Hypothalamus (tissue), 51 donors: ENCODE measurements around the gene ADCY3.
"Not testable (repeated sequence)": the region's sequence is repeated elsewhere in the genome, so short reads cannot be mapped to it uniquely, and the experiment has no call there.

Source experiments
- DNase-seq, 51 donors: peaks; one replicate each; lab custom pipeline; 2025; lab: John Stamatoyannopoulos, UW

Gene ADCY3

GRCh38 chr2:24853996-24854395 is 66.0 kb downstream of the ADCY3 start:
- no peak for DNase-seq

- DNase-seq: no peak
Observed at GRCh38 chr2:24853046-24853445, 67.0 kb downstream of the ADCY3 start.

GRCh38 chr2:24852431-24853020 is 67.5 kb downstream of the ADCY3 start:
- DNase-seq: no peak

- DNase-seq: no peak
Observed at GRCh38 chr2:24852026-24852425, 68.0 kb downstream of the ADCY3 start.

GRCh38 chr2:24850944-24851343 is 69.1 kb downstream of the ADCY3 start:
- no peak for DNase-seq

GRCh38 chr2:24845691-24846090 is 74.3 kb downstream of the ADCY3 start:
- no peak for DNase-seq

- DNase-seq: no peak
Observed at GRCh38 chr2:24844023-24844685, 75.9 kb downstream of the ADCY3 start.

- no peak for DNase-seq
Observed at GRCh38 chr2:24843330-24843860, 76.6 kb downstream of the ADCY3 start.

- DNase-seq: no peak
Observed at GRCh38 chr2:24842081-24843050, 77.7 kb downstream of the ADCY3 start.

GRCh38 chr2:24840962-24841945 is 78.8 kb downstream of the ADCY3 start:
- DNase-seq: peak in 10 of 51 donors; percentile 5 to 55 (median 24)

- no peak for DNase-seq
Observed at GRCh38 chr2:24840164-24840869, 79.7 kb downstream of the ADCY3 start.

- no peak for DNase-seq
Observed at GRCh38 chr2:24839729-24840128, 80.3 kb downstream of the ADCY3 start.

- DNase-seq: no peak
Observed at GRCh38 chr2:24838541-24838940, 81.5 kb downstream of the ADCY3 start.

GRCh38 chr2:24837996-24838513 is 82.0 kb downstream of the ADCY3 start:
- no peak for DNase-seq

- no peak for DNase-seq
Observed at GRCh38 chr2:24836706-24837105, 83.3 kb downstream of the ADCY3 start.

- DNase-seq: no peak
Observed at GRCh38 chr2:24836206-24836605, 83.8 kb downstream of the ADCY3 start.

GRCh38 chr2:24835411-24835810 is 84.6 kb downstream of the ADCY3 start:
- DNase-seq: not testable (repeated sequence)

- no peak for DNase-seq
Observed at GRCh38 chr2:24834733-24835395, 85.2 kb downstream of the ADCY3 start.
